Renal cortical epithelial cell (primary cell): ENCODE data around the gene CD274. TPM values are rescaled to one million over a fixed set of nuclear protein-coding genes. Genes with fewer than 3 reads are reported as not detected.

Source experiments
- total RNA-seq: library from RNA; depleted of rRNA; stranded (reverse); fragments of >200 nt; gene quantifications from 2 replicates; pipeline ENCODE4 v1.2.3, GENCODE V29; 2014

Gene CD274
- total RNA-seq, 1 donor from 2014 or later: 9.8 TPM

Other genes starting within 250 kb of the CD274 start
- gene INSL4, start 219.1 kb upstream of the CD274 start, total RNA-seq: not detected in 2 replicates
- gene RLN2, start 145.8 kb upstream of the CD274 start, total RNA-seq: 0.52 and 1.1 TPM in 2 replicates
- 1.1 TPM in 1 of 2 replicates, not detected in the other for gene RLN1, start 110.7 kb upstream of the CD274 start, total RNA-seq
- 19.8 and 53.1 TPM in 2 replicates for gene PLGRKT, start 12.6 kb upstream of the CD274 start, total RNA-seq
- gene PDCD1LG2, start 60.0 kb downstream of the CD274 start, total RNA-seq: 1.9 and 6.1 TPM in 2 replicates
- 20.5 and 46.2 TPM in 2 replicates for gene RIC1, start 178.6 kb downstream of the CD274 start, total RNA-seq